Right atrium auricular region (tissue), 2 donors: ENCODE measurements around the gene DAGLA. TPM values are rescaled to one million over a fixed set of nuclear protein-coding genes. Genes with fewer than 3 reads are reported as not detected.
A peak's percentile ranks its signal among the peaks of the same experiment; 100 is the strongest.

Experiments used
- DNase-seq: peaks from one replicate; pipeline ENCODE4 v3.0.0-alpha.2; 2019; ENCODE audit warnings: low spot score
- H3K27ac ChIP-seq, 2 donors: fragments of 200-600 bp; sonication (generic); 1 replicate in 1 of 2; 2 replicates in 1 of 2; pipeline ENCODE4 v1.5.1; 2016 to 2019
- H3K27me3 ChIP-seq, 2 donors: fragments of 200-600 bp; sonication (generic); one replicate each; pipeline versions ENCODE4 v1.5.1 to v1.6.0; 2017 to 2019
- H3K36me3 ChIP-seq: fragments of 200-600 bp; sonication (generic); one replicate; pipeline ENCODE4 v1.5.1; 2016
- H3K4me1 ChIP-seq, 2 donors: fragments of 200-600 bp; sonication (generic); one replicate each; pipeline versions ENCODE4 v1.5.1 to v1.6.0; 2017 to 2019
- H3K4me3 ChIP-seq, 2 donors: fragments of 200-600 bp; sonication (generic); 1 replicate in 1 of 2; 2 replicates in 1 of 2; pipeline ENCODE4 v1.5.1; 2017 to 2019; ENCODE audit warnings: mild to moderate bottlenecking in 1 of 2, moderate library complexity in 1 of 2
- H3K9me3 ChIP-seq, 2 donors: fragments of 200-600 bp; sonication (generic); one replicate each; pipeline ENCODE4 v1.5.1; 2019
- total RNA-seq, 2 donors: library from RNA; depleted of rRNA; stranded (reverse); fragments of >200 nt; gene quantifications; one replicate each; pipeline ENCODE4 v1.1.0, GENCODE V29; 2016
- TF ChIP-seq, protein P1 (sequence below), 2 donors: fragments of 200-600 bp; sonication (generic); IDR thresholded peaks; one replicate each; pipeline ENCODE4 v1.5.1; 2019; ENCODE audit warnings: antibody characterized with exemption in 2 of 2

Gene DAGLA
- total RNA-seq, 2 donors from 2014 or later: 3.9 to 5.7 TPM

GRCh38 chr11:61728940-61729219, 48.7 kb downstream of the DAGLA start:
- peaks cover 4% of the 10 kb centered on the region for H3K36me3 ChIP-seq
- DNase-seq: no peak
- peak overlapping the region; percentile 71 to 82 for H3K27ac ChIP-seq
- H3K4me3 ChIP-seq: no peak overlapping the region
- no peaks in the 10 kb centered on the region for H3K27me3 ChIP-seq
- TF ChIP-seq, protein P1, sequence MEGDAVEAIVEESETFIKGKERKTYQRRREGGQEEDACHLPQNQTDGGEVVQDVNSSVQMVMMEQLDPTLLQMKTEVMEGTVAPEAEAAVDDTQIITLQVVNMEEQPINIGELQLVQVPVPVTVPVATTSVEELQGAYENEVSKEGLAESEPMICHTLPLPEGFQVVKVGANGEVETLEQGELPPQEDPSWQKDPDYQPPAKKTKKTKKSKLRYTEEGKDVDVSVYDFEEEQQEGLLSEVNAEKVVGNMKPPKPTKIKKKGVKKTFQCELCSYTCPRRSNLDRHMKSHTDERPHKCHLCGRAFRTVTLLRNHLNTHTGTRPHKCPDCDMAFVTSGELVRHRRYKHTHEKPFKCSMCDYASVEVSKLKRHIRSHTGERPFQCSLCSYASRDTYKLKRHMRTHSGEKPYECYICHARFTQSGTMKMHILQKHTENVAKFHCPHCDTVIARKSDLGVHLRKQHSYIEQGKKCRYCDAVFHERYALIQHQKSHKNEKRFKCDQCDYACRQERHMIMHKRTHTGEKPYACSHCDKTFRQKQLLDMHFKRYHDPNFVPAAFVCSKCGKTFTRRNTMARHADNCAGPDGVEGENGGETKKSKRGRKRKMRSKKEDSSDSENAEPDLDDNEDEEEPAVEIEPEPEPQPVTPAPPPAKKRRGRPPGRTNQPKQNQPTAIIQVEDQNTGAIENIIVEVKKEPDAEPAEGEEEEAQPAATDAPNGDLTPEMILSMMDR (IDR thresholded peaks at IDR 0.05): no peak
- H3K4me1 ChIP-seq: peaks cover 0 to 62% of the 10 kb centered on the region in 2 donors
- H3K9me3 ChIP-seq: no peaks in the 10 kb centered on the region

GRCh38 chr11:61730240-61730994, 50.2 kb downstream of the DAGLA start:
- no peak for DNase-seq
- Histone ChIP-seq H3K4me3 (no peak overlapping the region), H3K27me3 (no peaks in the 10 kb centered on the region), H3K27ac (peak overlapping the region; percentile 71 to 82), H3K36me3 (peaks cover 2% of the 10 kb centered on the region), H3K4me1 (peaks cover 0 to 58% of the 10 kb centered on the region in 2 donors), H3K9me3 (no peaks in the 10 kb centered on the region)
- TF ChIP-seq, protein P1 (IDR thresholded peaks at IDR 0.05): no peak

- Histone ChIP-seq H3K4me1 (peaks cover 0 to 48% of the 10 kb centered on the region in 2 donors), H3K36me3 (peaks cover 12% of the 10 kb centered on the region), H3K27ac (peak overlapping the region in 1 of 2 donors; percentile 68), H3K9me3 (no peaks in the 10 kb centered on the region), H3K4me3 (no peak overlapping the region), H3K27me3 (no peaks in the 10 kb centered on the region)
- DNase-seq: no peak
- TF ChIP-seq, protein P1 (IDR thresholded peaks at IDR 0.05): no peak
Observed at GRCh38 chr11:61731211-61731951, 51.2 kb downstream of the DAGLA start.

DNA sequence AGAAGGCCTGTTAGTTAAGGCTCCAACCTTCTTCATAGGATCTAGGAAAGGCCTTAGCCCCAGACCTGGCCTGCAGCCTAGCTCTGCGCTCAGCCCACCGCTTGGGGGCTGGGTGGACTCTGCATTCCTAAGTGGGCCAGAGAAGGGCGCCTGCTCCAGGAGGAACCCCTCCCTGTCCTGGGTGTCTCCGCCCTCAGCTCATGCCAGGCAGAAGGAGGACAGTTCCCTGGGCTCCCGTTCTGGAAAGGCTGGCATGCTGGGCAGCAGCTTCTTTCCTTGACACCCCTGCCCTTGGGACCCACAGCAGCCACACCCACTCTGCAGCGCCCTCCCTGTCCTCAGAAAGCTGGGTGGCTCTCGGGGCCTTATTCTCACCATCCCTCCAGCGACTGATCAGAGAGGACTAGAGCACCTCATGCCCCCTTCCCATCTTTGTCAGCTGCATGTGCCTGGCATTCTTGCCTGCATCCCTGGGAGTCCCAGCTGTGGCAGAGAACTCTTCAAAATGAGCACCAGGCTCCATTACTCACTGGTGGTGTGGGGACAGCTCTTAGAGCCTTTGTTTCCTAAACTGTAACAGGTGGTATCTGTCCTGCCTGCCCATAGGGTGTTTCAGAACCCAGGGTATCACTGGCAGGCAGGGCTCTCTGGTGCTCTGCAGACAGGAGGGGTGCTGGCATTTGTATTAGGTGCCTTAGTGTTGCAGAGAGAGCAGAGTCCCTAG, 51.9 kb downstream of the DAGLA start:
- Histone ChIP-seq H3K27me3 (no peaks in the 10 kb centered on the region), H3K9me3 (no peaks in the 10 kb centered on the region), H3K27ac (peak overlapping the region in 1 of 2 donors; percentile 68), H3K4me3 (no peak overlapping the region), H3K4me1 (peaks cover 0 to 41% of the 10 kb centered on the region in 2 donors), H3K36me3 (peaks cover 14% of the 10 kb centered on the region)
- DNase-seq: no peak
- TF ChIP-seq, protein P1 (IDR thresholded peaks at IDR 0.05): no peak

GRCh38 chr11:61732705-61733104, 52.5 kb downstream of the DAGLA start:
- H3K9me3 ChIP-seq: no peaks in the 10 kb centered on the region
- no peak overlapping the region for H3K4me3 ChIP-seq
- peaks cover 0 to 35% of the 10 kb centered on the region in 2 donors for H3K4me1 ChIP-seq
- peak overlapping the region; percentile 58 to 68 for H3K27ac ChIP-seq
- peaks cover 14% of the 10 kb centered on the region for H3K36me3 ChIP-seq
- TF ChIP-seq, protein P1 (IDR thresholded peaks at IDR 0.05): no peak
- no peak for DNase-seq
- H3K27me3 ChIP-seq: no peaks in the 10 kb centered on the region
